Endothelial cell of umbilical vein (primary cell): ENCODE measurements around the gene METTL1.

ENCODE experiments used
- JUN ChIP-seq: IDR thresholded peaks from 2 replicates; pipeline ENCODE4 v1.6.1; 2011; ENCODE audit warnings: borderline replicate concordance, low read depth; ENCODE audit not compliant: insufficient read length, insufficient read depth
- MAX ChIP-seq: IDR thresholded peaks from 2 replicates; pipeline ENCODE4 v1.6.1; 2011; ENCODE audit not compliant: insufficient read depth, insufficient read length
- POLR2A ChIP-seq: IDR thresholded peaks from 2 replicates; pipeline ENCODE4 v1.6.1; 2012; ENCODE audit warnings: low read depth, mild to moderate bottlenecking, control low read depth, low read length
- TF ChIP-seq, protein P1 (sequence below), 2 donors: IDR thresholded peaks; 1 replicate in 1 of 2; 2 replicates in 1 of 2; pipeline ENCODE4 v1.5.1; 2011; ENCODE audit warnings: low read length in 2 of 2, mild to moderate bottlenecking in 2 of 2, moderate library complexity in 2 of 2, control low read depth in 1 of 2, inconsistent platforms in 1 of 2, low read depth in 1 of 2; ENCODE audit not compliant: insufficient read depth in 1 of 2; ENCODE audit errors: extremely low read depth in 1 of 2

- TF ChIP-seq, protein P1, sequence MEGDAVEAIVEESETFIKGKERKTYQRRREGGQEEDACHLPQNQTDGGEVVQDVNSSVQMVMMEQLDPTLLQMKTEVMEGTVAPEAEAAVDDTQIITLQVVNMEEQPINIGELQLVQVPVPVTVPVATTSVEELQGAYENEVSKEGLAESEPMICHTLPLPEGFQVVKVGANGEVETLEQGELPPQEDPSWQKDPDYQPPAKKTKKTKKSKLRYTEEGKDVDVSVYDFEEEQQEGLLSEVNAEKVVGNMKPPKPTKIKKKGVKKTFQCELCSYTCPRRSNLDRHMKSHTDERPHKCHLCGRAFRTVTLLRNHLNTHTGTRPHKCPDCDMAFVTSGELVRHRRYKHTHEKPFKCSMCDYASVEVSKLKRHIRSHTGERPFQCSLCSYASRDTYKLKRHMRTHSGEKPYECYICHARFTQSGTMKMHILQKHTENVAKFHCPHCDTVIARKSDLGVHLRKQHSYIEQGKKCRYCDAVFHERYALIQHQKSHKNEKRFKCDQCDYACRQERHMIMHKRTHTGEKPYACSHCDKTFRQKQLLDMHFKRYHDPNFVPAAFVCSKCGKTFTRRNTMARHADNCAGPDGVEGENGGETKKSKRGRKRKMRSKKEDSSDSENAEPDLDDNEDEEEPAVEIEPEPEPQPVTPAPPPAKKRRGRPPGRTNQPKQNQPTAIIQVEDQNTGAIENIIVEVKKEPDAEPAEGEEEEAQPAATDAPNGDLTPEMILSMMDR (IDR thresholded peaks at IDR 0.05; ENCODE audit: extremely low read depth in 1 of 2, insufficient read depth in 1 of 2, low read depth in 1 of 2, low read length in 2 of 2) = no peak
- TF ChIP-seq MAX = no peak
- no peak for TF ChIP-seq JUN
- TF ChIP-seq POLR2A = no peak
These were observed 771 bp upstream of the METTL1 start, which contains the start of gene EEF1AKMT3 for GRCh38 chr12:57772429-57773322.
